ENCODE measurements around the gene LPAR1. TPM values are rescaled to one million over a fixed set of nuclear protein-coding genes. Genes with fewer than 3 reads are reported as not detected.

The LPAR1 gene
- total and polyA plus RNA-seq, 2 donors from 2014 or later, result 2.9 to 28.2 TPM

GRCh38 chr9:110960288-110960687 lies 78.0 kb downstream of the LPAR1 start:
- TF ChIP-seq CTCF (IDR thresholded peaks at IDR 0.05; ENCODE audit: borderline replicate concordance, extremely low read depth, insufficient read depth), result no peak
- Histone ChIP-seq H3K27ac (ENCODE audit: low read depth in 2 of 2, low read length in 2 of 2) (no peak overlapping the region), H3K4me1 (ENCODE audit: control insufficient read depth in 2 of 3, insufficient read depth in 2 of 3, low read depth in 1 of 3, low read length in 3 of 3) (no peaks in the 10 kb centered on the region), H3K27me3 (ENCODE audit: control insufficient read depth, insufficient read depth, low read length) (no peaks in the 10 kb centered on the region), H3K36me3 (ENCODE audit: control insufficient read depth in 2 of 3, insufficient read depth in 3 of 3, low read length in 3 of 3) (no peaks in the 10 kb centered on the region), H3K4me3 (ENCODE audit: low read length in 3 of 3) (no peak overlapping the region), H3K9ac (ENCODE audit: low read length in 3 of 3) (no peak overlapping the region), H3K9me3 (ENCODE audit: control insufficient read depth in 2 of 3, insufficient read depth in 1 of 3, low read length in 3 of 3) (peaks cover 0 to 16% (median 0%) of the 10 kb centered on the region in 3 donors)
- DNase-seq, result no peak
- no peak for FAIRE-seq
- intact Hi-C loops (cut with DNase I), result no loop called here

- no peak for TF ChIP-seq CTCF (IDR thresholded peaks at IDR 0.05; ENCODE audit: borderline replicate concordance, extremely low read depth, insufficient read depth)
- H3K4me3 ChIP-seq (ENCODE audit: low read length in 3 of 3), result no peak overlapping the region
- no peaks in the 10 kb centered on the region for H3K4me1 ChIP-seq (ENCODE audit: control insufficient read depth in 2 of 3, insufficient read depth in 2 of 3, low read depth in 1 of 3, low read length in 3 of 3)
- H3K9me3 ChIP-seq (ENCODE audit: control insufficient read depth in 2 of 3, insufficient read depth in 1 of 3, low read length in 3 of 3), result peaks cover 0 to 20% (median 0%) of the 10 kb centered on the region in 3 donors
- H3K36me3 ChIP-seq (ENCODE audit: control insufficient read depth in 2 of 3, insufficient read depth in 3 of 3, low read length in 3 of 3), result no peaks in the 10 kb centered on the region
- no peaks in the 10 kb centered on the region for H3K27me3 ChIP-seq (ENCODE audit: control insufficient read depth, insufficient read depth, low read length)
- intact Hi-C loops (cut with DNase I), result no loop called here
- H3K9ac ChIP-seq (ENCODE audit: low read length in 3 of 3), result no peak overlapping the region
- no peak overlapping the region for H3K27ac ChIP-seq (ENCODE audit: low read depth in 2 of 2, low read length in 2 of 2)
- FAIRE-seq (no peak), DNase-seq (no peak)
These were observed 79.4 kb downstream of the LPAR1 start for GRCh38 chr9:110958847-110959246.

- H3K4me3 ChIP-seq (ENCODE audit: low read length in 3 of 3), result no peak overlapping the region
- DNase-seq (no peak), FAIRE-seq (no peak)
- H3K9ac ChIP-seq (ENCODE audit: low read length in 3 of 3), result no peak overlapping the region
- H3K4me1 ChIP-seq (ENCODE audit: control insufficient read depth in 2 of 3, insufficient read depth in 2 of 3, low read depth in 1 of 3, low read length in 3 of 3), result no peaks in the 10 kb centered on the region
- no peak overlapping the region for H3K27ac ChIP-seq (ENCODE audit: low read depth in 2 of 2, low read length in 2 of 2)
- intact Hi-C loops (cut with DNase I), result no loop called here
- no peaks in the 10 kb centered on the region for H3K27me3 ChIP-seq (ENCODE audit: control insufficient read depth, insufficient read depth, low read length)
- peaks cover 0 to 17% (median 0%) of the 10 kb centered on the region in 3 donors for H3K9me3 ChIP-seq (ENCODE audit: control insufficient read depth in 2 of 3, insufficient read depth in 1 of 3, low read length in 3 of 3)
- H3K36me3 ChIP-seq (ENCODE audit: control insufficient read depth in 2 of 3, insufficient read depth in 3 of 3, low read length in 3 of 3), result no peaks in the 10 kb centered on the region
- no peak for TF ChIP-seq CTCF (IDR thresholded peaks at IDR 0.05; ENCODE audit: borderline replicate concordance, extremely low read depth, insufficient read depth)
These were observed 83.4 kb downstream of the LPAR1 start for GRCh38 chr9:110954822-110955291.

- FAIRE-seq (no peak), DNase-seq (no peak)
- H3K9ac ChIP-seq (ENCODE audit: low read length in 3 of 3), result no peak overlapping the region
- H3K4me3 ChIP-seq (ENCODE audit: low read length in 3 of 3), result no peak overlapping the region
- no peaks in the 10 kb centered on the region for H3K36me3 ChIP-seq (ENCODE audit: control insufficient read depth in 2 of 3, insufficient read depth in 3 of 3, low read length in 3 of 3)
- no peaks in the 10 kb centered on the region for H3K4me1 ChIP-seq (ENCODE audit: control insufficient read depth in 2 of 3, insufficient read depth in 2 of 3, low read depth in 1 of 3, low read length in 3 of 3)
- no peak overlapping the region for H3K27ac ChIP-seq (ENCODE audit: low read depth in 2 of 2, low read length in 2 of 2)
- peaks cover 0 to 9% (median 0%) of the 10 kb centered on the region in 3 donors for H3K9me3 ChIP-seq (ENCODE audit: control insufficient read depth in 2 of 3, insufficient read depth in 1 of 3, low read length in 3 of 3)
- intact Hi-C loops (cut with DNase I), result no loop called here
- no peak for TF ChIP-seq CTCF (IDR thresholded peaks at IDR 0.05; ENCODE audit: borderline replicate concordance, extremely low read depth, insufficient read depth)
- no peaks in the 10 kb centered on the region for H3K27me3 ChIP-seq (ENCODE audit: control insufficient read depth, insufficient read depth, low read length)
These were observed 85.8 kb downstream of the LPAR1 start for GRCh38 chr9:110952540-110952859.

Data from kidney (tissue), 14 donors.